CD14-positive monocyte (primary cell): ENCODE results near the gene COL4A1. TPM values are rescaled to one million over a fixed set of nuclear protein-coding genes. Genes with fewer than 3 reads are reported as not detected.
A peak's percentile ranks its signal among the peaks of the same experiment; 100 is the strongest.

Source experiments
- DNase-seq, 3 donors: peaks; one replicate each; pipeline ENCODE4 v3.0.0-alpha.2; 2011 to 2022
- H2AFZ ChIP-seq: 2 replicates; pipeline ENCODE4 v1.6.0; 2012; ENCODE audit warnings: mild to moderate bottlenecking, low read depth, low read length, inconsistent platforms; ENCODE audit not compliant: insufficient read depth, poor library complexity, severe bottlenecking
- H3K27ac ChIP-seq, 2 donors: 1 replicate in 1 of 2; 2 replicates in 1 of 2; pipeline ENCODE4 v1.5.1; 2012 to 2013; ENCODE audit warnings: low read length in 2 of 2, control low read depth in 1 of 2, inconsistent platforms in 1 of 2, low read depth in 1 of 2, mild to moderate bottlenecking in 1 of 2
- H3K27me3 ChIP-seq, 2 donors: one replicate each; pipeline versions ENCODE4 v1.6.0 to v1.6.1; 2011 to 2013; ENCODE audit warnings: low read length in 2 of 2; ENCODE audit not compliant: control insufficient read depth in 2 of 2, insufficient read depth in 2 of 2
- H3K36me3 ChIP-seq, 2 donors: replicated peaks in 1 of 2; 1 replicate in 1 of 2; 2 replicates in 1 of 2; pipeline versions ENCODE4 v1.5.1 to v1.6.1; 2012 to 2013; ENCODE audit warnings: low read length in 2 of 2, control low read depth in 1 of 2, inconsistent platforms in 1 of 2, mild to moderate bottlenecking in 1 of 2; ENCODE audit not compliant: insufficient read depth in 2 of 2, control insufficient read depth in 1 of 2
- H3K4me1 ChIP-seq, 2 donors: 1 replicate in 1 of 2; 2 replicates in 1 of 2; pipeline versions ENCODE4 v1.5.1 to v1.6.1; 2012 to 2013; ENCODE audit warnings: low read length in 2 of 2, control low read depth in 1 of 2, inconsistent platforms in 1 of 2, mild to moderate bottlenecking in 1 of 2, moderate library complexity in 1 of 2; ENCODE audit not compliant: insufficient read depth in 2 of 2, control insufficient read depth in 1 of 2
- H3K4me2 ChIP-seq: replicated peaks from 2 replicates; pipeline ENCODE3; 2012; ENCODE audit warnings: low read length, moderate library complexity, mild to moderate bottlenecking; ENCODE audit not compliant: poor library complexity, severe bottlenecking; ENCODE audit errors: extremely low read depth
- H3K4me3 ChIP-seq, 3 experiments: fragments of 200-600 bp in 1 of 3; sonication (generic) in 1 of 3; replicated peaks in 1 of 3; 1 replicate in 2 of 3; 2 replicates in 1 of 3; pipeline ENCODE4 v1.5.1; 2011 to 2013; ENCODE audit warnings: low read length in 3 of 3, mild to moderate bottlenecking in 3 of 3, control low read depth in 2 of 3, low read depth in 2 of 3, inconsistent platforms in 1 of 3, moderate library complexity in 1 of 3
- H3K79me2 ChIP-seq: 2 replicates; pipeline ENCODE4 v1.6.0; 2012; ENCODE audit warnings: mild to moderate bottlenecking, control low read depth, inconsistent platforms, low read length, moderate library complexity; ENCODE audit not compliant: insufficient read depth
- H3K9ac ChIP-seq: 2 replicates; pipeline ENCODE4 v1.6.0; 2017; ENCODE audit warnings: low read length, mild to moderate bottlenecking; ENCODE audit not compliant: insufficient read depth, poor library complexity, severe bottlenecking
- H3K9me3 ChIP-seq, 2 donors: replicated peaks in 1 of 2; 1 replicate in 1 of 2; 2 replicates in 1 of 2; pipeline versions ENCODE4 v1.5.1 to v1.6.1; 2012 to 2013; ENCODE audit warnings: low read length in 2 of 2, control low read depth in 1 of 2; ENCODE audit not compliant: control insufficient read depth in 1 of 2, insufficient read depth in 1 of 2
- H4K20me1 ChIP-seq: 2 replicates; pipeline ENCODE4 v1.6.0; 2012; ENCODE audit warnings: mild to moderate bottlenecking, low read length, control low read depth, moderate library complexity; ENCODE audit not compliant: insufficient read depth
- H3K27ac Mint-ChIP-seq, 7 donors: one replicate each; pipeline ENCODE4 v1.8.0; 2020; ENCODE audit warnings: mild to moderate bottlenecking in 7 of 7, mixed read lengths in 7 of 7, moderate library complexity in 6 of 7, inconsistent platforms in 2 of 7
- H3K27me3 Mint-ChIP-seq, 3 donors: one replicate each; pipeline ENCODE4 v1.8.0; 2021 to 2022; ENCODE audit warnings: low read depth in 3 of 3, mild to moderate bottlenecking in 3 of 3, mixed read lengths in 3 of 3, moderate library complexity in 3 of 3, inconsistent platforms in 1 of 3
- H3K36me3 Mint-ChIP-seq, 2 donors: one replicate each; pipeline ENCODE4 v1.8.0; 2020; ENCODE audit warnings: mixed read lengths in 2 of 2, inconsistent platforms in 1 of 2, mild to moderate bottlenecking in 1 of 2
- H3K4me1 Mint-ChIP-seq: one replicate; pipeline ENCODE4 v1.8.0; 2020; ENCODE audit warnings: mild to moderate bottlenecking, mixed read lengths
- H3K4me3 Mint-ChIP-seq, 2 donors: one replicate each; pipeline ENCODE4 v1.8.0; 2020; ENCODE audit warnings: mild to moderate bottlenecking in 2 of 2, mixed read lengths in 2 of 2, moderate library complexity in 1 of 2
- H3K9me3 Mint-ChIP-seq, 7 donors: one replicate each; pipeline ENCODE4 v1.8.0; 2020 to 2022; ENCODE audit warnings: mixed read lengths in 7 of 7, mild to moderate bottlenecking in 6 of 7, moderate library complexity in 6 of 7, inconsistent platforms in 2 of 7
- WGBS: methylation state at CpG from one replicate; pipeline ENCODE4 v1.1.5; 2013; ENCODE audit warnings: missing lambda C conversion rate; ENCODE audit not compliant: insufficient coverage; 5-methylcytosine and 5-hydroxymethylcytosine counted together
- intact Hi-C, 2 donors: fragments of 100-400 bp; cut with micrococcal nuclease; formaldehyde crosslinking; loops; one replicate each; pipeline versions ENCODE4 v1.15.0 to v1.15.1; 2023
- polyA plus RNA-seq, 3 donors: library from polyadenylated mRNA; depleted of rRNA in 1 of 3; unstranded in 2 of 3; stranded (reverse) in 1 of 3; fragments of 300-500 nt in 2 of 3; fragments of >200 nt in 1 of 3; fragmentation: Illumina TruSeq in 2 of 3; gene quantifications; 1 replicate in 2 of 3; 2 replicates in 1 of 3; pipeline ENCODE4 v1.2.3, GENCODE V29; 2012 to 2021
- TF ChIP-seq, protein P1 (sequence below): fragments of 200-600 bp; IDR thresholded peaks from one replicate; pipeline ENCODE4 v1.8.0; 2022; ENCODE audit warnings: antibody characterized with exemption, mild to moderate bottlenecking

Gene COL4A1
- polyA plus RNA-seq, 3 donors, result 0.16 to 0.25 TPM; not detected in 1

DNA sequence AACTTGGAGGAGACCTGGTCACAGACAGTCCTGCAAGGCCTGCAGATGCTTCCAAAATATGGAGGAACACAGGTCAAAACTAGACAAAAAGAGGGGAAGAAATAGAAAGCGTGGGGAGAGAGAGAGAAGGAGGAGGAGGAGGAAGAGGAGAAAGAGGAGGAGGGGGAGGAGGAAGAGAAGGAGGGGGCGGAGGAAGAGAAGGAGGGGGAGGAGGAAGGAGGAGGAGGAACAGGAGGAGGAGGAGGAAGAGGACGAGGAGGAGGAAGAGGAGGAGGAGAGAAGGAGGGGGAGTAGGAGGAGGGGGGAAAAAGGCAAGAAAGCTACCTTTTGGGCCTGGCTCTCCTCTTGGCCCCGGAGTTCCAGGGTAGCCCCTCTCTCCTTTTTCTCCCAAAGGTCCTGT lies 105.8 kb downstream of the COL4A1 start:
- H3K4me3 Mint-ChIP-seq, result no peak overlapping the region

DNA sequence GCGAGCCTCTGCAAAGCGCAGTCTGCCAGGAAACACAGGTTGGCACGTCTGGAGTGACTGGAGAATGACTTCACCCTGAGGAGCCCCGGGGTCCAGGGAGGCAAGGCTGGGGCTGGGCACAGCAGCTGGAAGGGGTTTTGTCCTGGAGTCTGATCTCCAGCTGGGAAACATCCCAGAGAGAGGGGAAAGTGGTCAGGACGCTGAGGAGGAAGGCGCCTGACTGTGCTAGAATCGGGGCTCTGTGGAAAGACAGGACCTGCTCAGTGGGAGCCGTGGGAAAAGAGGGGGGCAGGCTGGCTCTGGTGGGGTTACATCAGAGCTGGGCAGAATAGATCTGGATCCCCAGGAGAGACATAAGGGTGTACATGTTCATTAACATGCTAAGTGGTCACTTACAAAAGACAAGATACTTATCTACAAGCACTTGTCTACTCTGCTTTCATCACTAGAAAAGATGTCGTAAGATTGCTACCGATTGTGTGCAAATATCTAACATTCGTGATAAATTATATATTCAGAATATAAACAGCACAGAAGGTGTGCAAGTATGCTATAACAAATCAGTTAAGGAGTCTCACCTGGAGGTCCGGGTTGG lies 106.6 kb downstream of the COL4A1 start:
- peaks cover 5 to 6% of the 10 kb centered on the region in 2 donors for H3K4me1 ChIP-seq
- H3K27me3 Mint-ChIP-seq, result peaks cover 5 to 11% (median 6%) of the 10 kb centered on the region in 3 donors
- DNase-seq, result no peak
- no peak overlapping the region for H3K4me2 ChIP-seq
- H3K4me3 ChIP-seq, result no peak overlapping the region
- H3K4me3 Mint-ChIP-seq, result no peak overlapping the region
- no peak overlapping the region for H3K27ac ChIP-seq
- H3K9me3 ChIP-seq, result no peaks in the 10 kb centered on the region
- peaks cover 4% of the 10 kb centered on the region for H3K4me1 Mint-ChIP-seq
- no peaks in the 10 kb centered on the region for H4K20me1 ChIP-seq
- WGBS, result 89% methylated on average over 5 of the region's 12 CpGs
- intact Hi-C loops, result no loop called here
- H3K36me3 ChIP-seq, result no peaks in the 10 kb centered on the region
- no peaks in the 10 kb centered on the region for H3K36me3 Mint-ChIP-seq
- H3K9ac ChIP-seq, result no peak overlapping the region
- H3K79me2 ChIP-seq, result no peaks in the 10 kb centered on the region
- TF ChIP-seq, protein P1, sequence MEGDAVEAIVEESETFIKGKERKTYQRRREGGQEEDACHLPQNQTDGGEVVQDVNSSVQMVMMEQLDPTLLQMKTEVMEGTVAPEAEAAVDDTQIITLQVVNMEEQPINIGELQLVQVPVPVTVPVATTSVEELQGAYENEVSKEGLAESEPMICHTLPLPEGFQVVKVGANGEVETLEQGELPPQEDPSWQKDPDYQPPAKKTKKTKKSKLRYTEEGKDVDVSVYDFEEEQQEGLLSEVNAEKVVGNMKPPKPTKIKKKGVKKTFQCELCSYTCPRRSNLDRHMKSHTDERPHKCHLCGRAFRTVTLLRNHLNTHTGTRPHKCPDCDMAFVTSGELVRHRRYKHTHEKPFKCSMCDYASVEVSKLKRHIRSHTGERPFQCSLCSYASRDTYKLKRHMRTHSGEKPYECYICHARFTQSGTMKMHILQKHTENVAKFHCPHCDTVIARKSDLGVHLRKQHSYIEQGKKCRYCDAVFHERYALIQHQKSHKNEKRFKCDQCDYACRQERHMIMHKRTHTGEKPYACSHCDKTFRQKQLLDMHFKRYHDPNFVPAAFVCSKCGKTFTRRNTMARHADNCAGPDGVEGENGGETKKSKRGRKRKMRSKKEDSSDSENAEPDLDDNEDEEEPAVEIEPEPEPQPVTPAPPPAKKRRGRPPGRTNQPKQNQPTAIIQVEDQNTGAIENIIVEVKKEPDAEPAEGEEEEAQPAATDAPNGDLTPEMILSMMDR, result no peak
- H3K9me3 Mint-ChIP-seq, result no peaks in the 10 kb centered on the region
- peak overlapping the region; percentile 56 for H2AFZ ChIP-seq
- H3K27me3 ChIP-seq, result no peaks in the 10 kb centered on the region
- no peak overlapping the region for H3K27ac Mint-ChIP-seq

More for the DNA sequence above, 105.8 kb downstream of the COL4A1 start:
- intact Hi-C loops, result no loop called here
- Mint-ChIP-seq H3K27me3 (peaks cover 5 to 11% (median 6%) of the 10 kb centered on the region in 3 donors), H3K4me1 (peaks cover 4% of the 10 kb centered on the region), H3K9me3 (no peaks in the 10 kb centered on the region), H3K36me3 (no peaks in the 10 kb centered on the region), H3K27ac (peak overlapping the region in 3 of 7 donors; percentile 9 to 53 (median 25))
- Histone ChIP-seq H3K4me2 (no peak overlapping the region), H3K27ac (no peak overlapping the region), H2AFZ (peak overlapping the region; percentile 56), H4K20me1 (no peaks in the 10 kb centered on the region), H3K27me3 (no peaks in the 10 kb centered on the region), H3K4me3 (no peak overlapping the region), H3K79me2 (no peaks in the 10 kb centered on the region), H3K36me3 (no peaks in the 10 kb centered on the region), H3K9me3 (no peaks in the 10 kb centered on the region), H3K9ac (no peak overlapping the region), H3K4me1 (peaks cover 5 to 6% of the 10 kb centered on the region in 2 donors)
- TF ChIP-seq, protein P1, result no peak
- WGBS, result 57% methylated on average over 1 of the region's 4 CpGs
- no peak for DNase-seq
